ENCODE data around the gene HIC2.
A peak's percentile ranks its signal among the peaks of the same experiment; 100 is the strongest.
"Not testable (repeated sequence)": the region's sequence is repeated elsewhere in the genome, so short reads cannot be mapped to it uniquely, and the experiment has no call there.

HIC2 gene

GRCh38 chr22:21455334-21456089 lies 38.3 kb downstream of the HIC2 start:
- DNase-seq (ENCODE audit: low read depth in 2 of 2), result no peak
- no peak for TF ChIP-seq CTCF (IDR thresholded peaks at IDR 0.05; ENCODE audit: low read depth, low read length)
- H3K4me3 ChIP-seq (replicated peaks in 1 of 2; ENCODE audit: low read depth in 2 of 2, low read length in 2 of 2), result no peak overlapping the region

GRCh38 chr22:21457023-21457787 lies 40.0 kb downstream of the HIC2 start:
- DNase-seq (ENCODE audit: low read depth in 2 of 2), result no peak
- no peak for TF ChIP-seq CTCF (IDR thresholded peaks at IDR 0.05; ENCODE audit: low read depth, low read length)
- no peak overlapping the region for H3K4me3 ChIP-seq (replicated peaks in 1 of 2; ENCODE audit: low read depth in 2 of 2, low read length in 2 of 2)

GRCh38 chr22:21462672-21463071 lies 45.5 kb downstream of the HIC2 start:
- H3K4me3 ChIP-seq (replicated peaks in 1 of 2; ENCODE audit: low read depth in 2 of 2, low read length in 2 of 2); DNase-seq (ENCODE audit: low read depth in 2 of 2): not testable (repeated sequence)

- peak within 1 kb of the TSS; percentile 46 to 49 for H3K4me3 ChIP-seq (replicated peaks in 1 of 2; ENCODE audit: low read depth in 2 of 2, low read length in 2 of 2)
- not testable (repeated sequence) for DNase-seq (ENCODE audit: low read depth in 2 of 2)
Observed at GRCh38 chr22:21467337-21468193, 50.4 kb downstream of the HIC2 start, which contains the start of gene TMEM191C. TSS of gene TMEM191C (plus strand) at chr22:21467387. CDS start at chr22:21467460, 73 bp downstream.

GRCh38 chr22:21468194-21469096 lies 51.3 kb downstream of the HIC2 start:
- peak; percentile 75 to 87 for DNase-seq (ENCODE audit: low read depth in 2 of 2)
- peak overlapping the region; percentile 46 to 49 for H3K4me3 ChIP-seq (replicated peaks in 1 of 2; ENCODE audit: low read depth in 2 of 2, low read length in 2 of 2)

- DNase-seq (ENCODE audit: low read depth in 2 of 2); H3K4me3 ChIP-seq (replicated peaks in 1 of 2; ENCODE audit: low read depth in 2 of 2, low read length in 2 of 2): not testable (repeated sequence)
Observed at GRCh38 chr22:21469097-21469994, 52.2 kb downstream of the HIC2 start.

- not testable (repeated sequence) for H3K4me3 ChIP-seq (replicated peaks in 1 of 2; ENCODE audit: low read depth in 2 of 2, low read length in 2 of 2); DNase-seq (ENCODE audit: low read depth in 2 of 2)
Observed at GRCh38 chr22:21472984-21473383, 55.8 kb downstream of the HIC2 start.

- not testable (repeated sequence) for DNase-seq (ENCODE audit: low read depth in 2 of 2); H3K4me3 ChIP-seq (replicated peaks in 1 of 2; ENCODE audit: low read depth in 2 of 2, low read length in 2 of 2)
Observed at GRCh38 chr22:21473664-21474063, 56.5 kb downstream of the HIC2 start.

- H3K4me3 ChIP-seq (replicated peaks in 1 of 2; ENCODE audit: low read depth in 2 of 2, low read length in 2 of 2); DNase-seq (ENCODE audit: low read depth in 2 of 2): not testable (repeated sequence)
Observed at GRCh38 chr22:21484039-21484438, 66.9 kb downstream of the HIC2 start.

GRCh38 chr22:21487723-21488122 lies 70.6 kb downstream of the HIC2 start:
- H3K4me3 ChIP-seq (replicated peaks in 1 of 2; ENCODE audit: low read depth in 2 of 2, low read length in 2 of 2); DNase-seq (ENCODE audit: low read depth in 2 of 2): not testable (repeated sequence)

GRCh38 chr22:21489149-21489680 lies 72.0 kb downstream of the HIC2 start:
- not testable (repeated sequence) for DNase-seq (ENCODE audit: low read depth in 2 of 2); H3K4me3 ChIP-seq (replicated peaks in 1 of 2; ENCODE audit: low read depth in 2 of 2, low read length in 2 of 2)

- not testable (repeated sequence) for H3K4me3 ChIP-seq (replicated peaks in 1 of 2; ENCODE audit: low read depth in 2 of 2, low read length in 2 of 2); DNase-seq (ENCODE audit: low read depth in 2 of 2)
Observed at GRCh38 chr22:21490556-21490955, 73.4 kb downstream of the HIC2 start.

GRCh38 chr22:21492271-21492670 lies 75.1 kb downstream of the HIC2 start:
- H3K4me3 ChIP-seq (replicated peaks in 1 of 2; ENCODE audit: low read depth in 2 of 2, low read length in 2 of 2); DNase-seq (ENCODE audit: low read depth in 2 of 2): not testable (repeated sequence)

Data from cardiac fibroblast (primary cell).